HCT116 (cell line): ENCODE results near the gene MATCAP1.

Experiments
- EZH2 ChIP-seq: fragments of 200-600 bp; sonication (generic); IDR thresholded peaks from 2 replicates; pipeline ENCODE4 v1.6.1; 2017; ENCODE audit warnings: antibody characterized with exemption, mixed run types
- POLR2A ChIP-seq: IDR thresholded peaks from 2 replicates; pipeline ENCODE4 v1.7.0; 2011; ENCODE audit warnings: borderline replicate concordance; ENCODE audit not compliant: insufficient read depth, insufficient read length; ENCODE audit errors: extremely low read depth

GRCh38 chr16:67198238-67198734, 14.5 kb upstream of the MATCAP1 start:
- no peak for TF ChIP-seq POLR2A
- TF ChIP-seq EZH2, result no peak
